Hepatocyte (in vitro differentiated cells): Measurements from ENCODE around the gene NOD2. TPM values are rescaled to one million over a fixed set of nuclear protein-coding genes. Genes with fewer than 3 reads are reported as not detected.

Source experiments
- DNase-seq: peaks from one replicate; pipeline ENCODE4 v3.0.0-alpha.2; 2016; ENCODE audit warnings: low spot score
- H2AFZ ChIP-seq: fragments of 200-600 bp; sonication (generic); 2 replicates; pipeline ENCODE4 v1.6.0; 2016; ENCODE audit warnings: antibody characterized with exemption, mild to moderate bottlenecking
- H3K27ac ChIP-seq: fragments of 200-600 bp; sonication (generic); 2 replicates; pipeline ENCODE4 v1.5.1; 2016; ENCODE audit warnings: mild to moderate bottlenecking
- H3K27me3 ChIP-seq: fragments of 200-600 bp; sonication (generic); 2 replicates; pipeline ENCODE4 v1.6.1; 2016
- H3K36me3 ChIP-seq: fragments of 200-600 bp; sonication (generic); replicated peaks from 2 replicates; pipeline ENCODE4 v1.5.1; 2016; ENCODE audit warnings: low read depth; ENCODE audit not compliant: insufficient read depth
- H3K4me1 ChIP-seq: fragments of 200-600 bp; sonication (generic); 2 replicates; pipeline ENCODE4 v1.5.1; 2016; ENCODE audit warnings: mild to moderate bottlenecking, moderate library complexity; ENCODE audit not compliant: insufficient read depth
- H3K4me2 ChIP-seq: fragments of 200-600 bp; sonication (generic); 2 replicates; pipeline ENCODE4 v1.6.0; 2016
- H3K4me3 ChIP-seq: fragments of 200-600 bp; sonication (generic); 2 replicates; pipeline ENCODE4 v1.5.1; 2016; ENCODE audit warnings: mild to moderate bottlenecking
- H3K79me2 ChIP-seq: fragments of 200-600 bp; sonication (generic); 2 replicates; pipeline ENCODE4 v1.6.0; 2017; ENCODE audit warnings: mild to moderate bottlenecking
- H3K9me2 ChIP-seq: fragments of 200-600 bp; sonication (generic); replicated peaks from 2 replicates; pipeline ENCODE4 v1.6.0; 2017; ENCODE audit warnings: mild to moderate bottlenecking; ENCODE audit not compliant: insufficient read depth
- H3K9me3 ChIP-seq: fragments of 200-600 bp; sonication (generic); 2 replicates; pipeline ENCODE4 v1.5.1; 2016; ENCODE audit warnings: low read depth, mild to moderate bottlenecking
- H4K20me1 ChIP-seq: fragments of 200-600 bp; sonication (generic); 2 replicates; pipeline ENCODE4 v1.6.0; 2016; ENCODE audit warnings: mild to moderate bottlenecking; ENCODE audit not compliant: insufficient read depth, poor library complexity, severe bottlenecking
- CTCF ChIP-seq: fragments of 200-600 bp; sonication (generic); IDR thresholded peaks from 2 replicates; pipeline ENCODE4 v1.5.1; 2016; ENCODE audit warnings: antibody characterized with exemption, mild to moderate bottlenecking; ENCODE audit not compliant: poor library complexity
- EZH2 ChIP-seq: fragments of 200-600 bp; sonication (generic); IDR thresholded peaks from 2 replicates; pipeline ENCODE4 v1.6.1; 2016; ENCODE audit warnings: antibody characterized with exemption, mild to moderate bottlenecking, borderline replicate concordance
- EZH2phosphoT487 ChIP-seq: fragments of 200-600 bp; sonication (generic); IDR thresholded peaks from one replicate; pipeline ENCODE4 v1.6.1; 2018; ENCODE audit warnings: antibody characterized with exemption, mild to moderate bottlenecking, low read depth, moderate library complexity; ENCODE audit not compliant: unreplicated experiment, severe bottlenecking
- WGBS: methylation state at CpG from one replicate; pipeline ENCODE4 v1.1.6; 2016; ENCODE audit warnings: low lambda C conversion rate; ENCODE audit errors: missing lambda C conversion rate; 5-methylcytosine and 5-hydroxymethylcytosine counted together
- polyA plus RNA-seq: library from polyadenylated mRNA; unstranded; fragments of >200 nt; fragmentation: Nextera tagmentation; extraction: Ambion mirVana; gene quantifications from 2 replicates; pipeline ENCODE4 v1.2.1, GENCODE V29; 2016
- total RNA-seq: library from RNA; depleted of rRNA; stranded (reverse); fragments of >200 nt; gene quantifications from 2 replicates; pipeline ENCODE4 v1.2.3, GENCODE V29; 2014

The NOD2 gene
- total and polyA plus RNA-seq, 2 experiments from 2014 or later, result 0.13 TPM; not detected in 1

- no peak overlapping the region for H3K27ac ChIP-seq
- peaks cover 6% of the 10 kb centered on the region for H3K27me3 ChIP-seq
- H3K9me2 ChIP-seq, result no peaks in the 10 kb centered on the region
- H3K4me3 ChIP-seq, result no peak overlapping the region
- 95% methylated on average over 7 of the region's 9 CpGs for WGBS
- H3K79me2 ChIP-seq, result no peaks in the 10 kb centered on the region
- DNase-seq, result no peak
- H3K36me3 ChIP-seq, result no peaks in the 10 kb centered on the region
- no peak overlapping the region for H2AFZ ChIP-seq
- no peak for TF ChIP-seq EZH2
- TF ChIP-seq CTCF, result no peak
- TF ChIP-seq EZH2phosphoT487, result no peak
- H3K4me1 ChIP-seq, result no peaks in the 10 kb centered on the region
- H4K20me1 ChIP-seq, result no peaks in the 10 kb centered on the region
- H3K4me2 ChIP-seq, result no peak overlapping the region
- no peaks in the 10 kb centered on the region for H3K9me3 ChIP-seq
Measured at GRCh38 chr16:50695017-50696000, 1.9 kb downstream of the NOD2 start.

- DNase-seq, result no peak
- TF ChIP-seq CTCF (no peak), EZH2phosphoT487 (no peak), EZH2 (no peak)
- no peak overlapping the region for H3K27ac ChIP-seq
- no peaks in the 10 kb centered on the region for H3K9me3 ChIP-seq
- H3K4me2 ChIP-seq, result no peak overlapping the region
- H3K4me1 ChIP-seq, result no peaks in the 10 kb centered on the region
- no peak overlapping the region for H3K4me3 ChIP-seq
- 56% methylated on average over 5 of the region's 5 CpGs for WGBS
- no peaks in the 10 kb centered on the region for H4K20me1 ChIP-seq
- no peaks in the 10 kb centered on the region for H3K79me2 ChIP-seq
- H3K36me3 ChIP-seq, result no peaks in the 10 kb centered on the region
- peaks cover 6% of the 10 kb centered on the region for H3K27me3 ChIP-seq
- H2AFZ ChIP-seq, result no peak overlapping the region
- H3K9me2 ChIP-seq, result no peaks in the 10 kb centered on the region
Measured at GRCh38 chr16:50696126-50696525, 2.7 kb downstream of the NOD2 start.

GRCh38 chr16:50696575-50697420, 3.4 kb downstream of the NOD2 start:
- H3K79me2 ChIP-seq, result no peaks in the 10 kb centered on the region
- TF ChIP-seq EZH2 (no peak), CTCF (no peak), EZH2phosphoT487 (no peak)
- H3K9me3 ChIP-seq, result no peaks in the 10 kb centered on the region
- H4K20me1 ChIP-seq, result no peaks in the 10 kb centered on the region
- H3K4me1 ChIP-seq, result no peaks in the 10 kb centered on the region
- WGBS, result 81% methylated on average over 15 of the region's 15 CpGs
- H3K27me3 ChIP-seq, result peaks cover 6% of the 10 kb centered on the region
- H3K4me2 ChIP-seq, result no peak overlapping the region
- H3K36me3 ChIP-seq, result no peaks in the 10 kb centered on the region
- H3K4me3 ChIP-seq, result no peak overlapping the region
- no peaks in the 10 kb centered on the region for H3K9me2 ChIP-seq
- DNase-seq, result peak; percentile 67
- H3K27ac ChIP-seq, result no peak overlapping the region
- no peak overlapping the region for H2AFZ ChIP-seq
